Measurements from ENCODE around the gene RAP1A.

Gene RAP1A

GRCh38 chr1:111746614-111746999 is 127.0 kb downstream of the RAP1A start:
- no peak for DNase-seq (ENCODE audit: low read depth)
- H3K4me3 ChIP-seq (ENCODE audit: low read depth, low read length) = no peak overlapping the region
- TF ChIP-seq CTCF (IDR thresholded peaks at IDR 0.05; ENCODE audit: low read depth, low read length, missing control alignments) = no peak

DNA sequence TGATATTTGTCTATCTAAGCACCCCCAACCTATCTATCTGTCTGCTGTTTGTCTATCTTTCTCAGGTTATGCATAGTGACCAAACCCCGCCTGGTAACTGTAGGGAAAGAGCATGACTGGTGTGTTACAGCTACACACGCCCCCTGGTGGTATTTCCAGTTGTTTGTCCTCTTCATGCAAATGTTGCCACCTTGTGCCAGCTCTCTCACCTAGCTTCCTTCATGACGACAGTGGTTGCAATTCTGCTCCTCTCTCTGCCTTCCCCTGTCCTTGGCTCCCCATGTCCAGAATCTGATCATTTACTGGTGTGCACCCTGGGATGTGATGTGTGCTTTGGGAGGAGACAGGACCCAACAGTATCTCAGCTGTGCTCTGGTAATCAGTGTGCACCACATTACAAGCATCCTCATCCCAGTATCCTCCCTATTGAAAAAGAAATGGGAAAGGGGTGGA is 127.7 kb downstream of the RAP1A start:
- DNase-seq (ENCODE audit: low read depth) = peak; percentile 75
- peak; percentile 89 for TF ChIP-seq CTCF (IDR thresholded peaks at IDR 0.05; ENCODE audit: low read depth, low read length, missing control alignments)
- no peak overlapping the region for H3K4me3 ChIP-seq (ENCODE audit: low read depth, low read length)

- no peak for DNase-seq (ENCODE audit: low read depth)
- H3K4me3 ChIP-seq (ENCODE audit: low read depth, low read length) = no peak overlapping the region
- no peak for TF ChIP-seq CTCF (IDR thresholded peaks at IDR 0.05; ENCODE audit: low read depth, low read length, missing control alignments)
Measured at GRCh38 chr1:111747947-111748346, 128.4 kb downstream of the RAP1A start.

- no peak overlapping the region for H3K4me3 ChIP-seq (ENCODE audit: low read depth, low read length)
- no peak for DNase-seq (ENCODE audit: low read depth)
- TF ChIP-seq CTCF (IDR thresholded peaks at IDR 0.05; ENCODE audit: low read depth, low read length, missing control alignments) = no peak
Measured at GRCh38 chr1:111749628-111750027, 130.0 kb downstream of the RAP1A start.

- H3K4me3 ChIP-seq (ENCODE audit: low read depth, low read length) = no peak overlapping the region
- no peak for TF ChIP-seq CTCF (IDR thresholded peaks at IDR 0.05; ENCODE audit: low read depth, low read length, missing control alignments)
- DNase-seq (ENCODE audit: low read depth) = no peak
Measured at GRCh38 chr1:111750856-111751255, 131.3 kb downstream of the RAP1A start.

GRCh38 chr1:111751906-111752575 is 132.5 kb downstream of the RAP1A start:
- TF ChIP-seq CTCF (IDR thresholded peaks at IDR 0.05; ENCODE audit: low read depth, low read length, missing control alignments) = no peak
- H3K4me3 ChIP-seq (ENCODE audit: low read depth, low read length) = no peak overlapping the region
- DNase-seq (ENCODE audit: low read depth) = no peak

- no peak for TF ChIP-seq CTCF (IDR thresholded peaks at IDR 0.05; ENCODE audit: low read depth, low read length, missing control alignments)
Measured at GRCh38 chr1:111754984-111755330, 135.4 kb downstream of the RAP1A start.

More at GRCh38 chr1:111754984-111755330, 135.4 kb downstream of the RAP1A start:
- DNase-seq (ENCODE audit: low read depth) = no peak
- peak overlapping the region; percentile 82 for H3K4me3 ChIP-seq (ENCODE audit: low read depth, low read length)

All from GM12864 (cell line).